AG08396 (cell line): ENCODE measurements around the gene FIG4.
"Not testable (repeated sequence)": the region's sequence is repeated elsewhere in the genome, so short reads cannot be mapped to it uniquely, and the experiment has no call there.

ENCODE experiments used
- DNase-seq: peaks from one replicate; pipeline ENCODE4 v3.0.0; 2012; ENCODE audit warnings: low spot score, mixed read lengths

Gene FIG4

DNA sequence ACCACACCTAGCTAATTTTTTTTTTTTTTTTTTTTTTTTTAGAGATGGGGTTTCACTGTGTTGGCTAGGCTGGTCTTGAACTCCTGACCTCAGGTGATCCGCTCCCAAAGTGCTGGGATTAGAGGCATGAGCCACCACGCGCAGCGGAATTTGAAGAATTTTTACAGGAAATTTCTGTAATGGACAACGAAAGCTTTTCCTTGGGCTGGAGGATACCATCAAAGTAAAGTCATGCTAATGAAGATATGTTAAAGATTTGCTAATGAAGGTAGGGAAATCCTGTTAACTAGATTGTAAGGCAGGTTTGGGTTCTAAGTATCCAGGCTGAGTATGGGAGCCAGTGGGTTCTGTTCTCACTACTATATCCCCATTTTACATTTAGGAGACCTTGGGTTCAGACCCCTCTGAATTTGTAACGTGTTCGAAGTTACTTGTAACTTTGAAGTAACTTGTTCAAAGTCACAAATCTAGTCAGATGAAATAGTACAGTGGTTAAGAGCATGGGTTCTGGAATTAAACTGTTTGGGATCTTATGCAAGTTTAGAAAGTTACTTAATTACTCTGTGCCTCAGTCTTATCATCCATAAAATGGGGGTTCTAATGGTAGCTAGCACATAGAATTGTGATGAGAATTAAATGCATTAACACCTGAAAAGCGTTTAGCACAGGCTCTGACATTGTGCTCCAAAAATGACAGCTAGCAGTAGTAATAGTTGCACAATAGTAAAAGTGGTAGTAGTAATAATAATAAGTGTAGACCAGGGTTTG lies 163.6 kb downstream of the FIG4 start:
- DNase-seq: no peak

DNA sequence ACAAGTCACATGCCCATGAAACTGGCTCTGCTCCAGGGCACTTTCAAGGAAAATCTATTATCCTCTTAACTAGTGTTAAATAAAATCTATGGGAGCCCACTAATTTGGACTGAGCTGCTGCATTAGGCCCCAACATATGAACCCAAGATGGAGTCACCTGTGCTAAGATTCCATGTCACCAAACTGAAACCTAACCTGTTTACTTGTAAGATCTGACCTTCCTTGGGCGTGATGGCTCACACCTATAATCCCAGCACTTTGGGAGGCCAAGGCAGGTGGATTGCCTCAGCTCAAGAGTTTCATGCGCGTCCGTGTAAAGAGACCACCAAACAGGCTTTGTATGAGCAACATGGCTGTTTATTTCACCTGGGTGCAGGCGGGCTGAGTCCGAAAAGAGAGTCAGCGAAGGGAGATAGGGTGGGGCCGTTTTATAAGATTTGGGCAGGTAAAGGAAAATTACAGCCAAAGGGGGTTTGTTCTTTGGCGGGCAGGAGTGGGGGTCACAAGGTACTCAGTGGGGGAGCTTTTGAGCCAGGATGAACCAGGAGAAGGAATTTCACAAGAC lies 164.5 kb downstream of the FIG4 start:
- not testable (repeated sequence) for DNase-seq

DNA sequence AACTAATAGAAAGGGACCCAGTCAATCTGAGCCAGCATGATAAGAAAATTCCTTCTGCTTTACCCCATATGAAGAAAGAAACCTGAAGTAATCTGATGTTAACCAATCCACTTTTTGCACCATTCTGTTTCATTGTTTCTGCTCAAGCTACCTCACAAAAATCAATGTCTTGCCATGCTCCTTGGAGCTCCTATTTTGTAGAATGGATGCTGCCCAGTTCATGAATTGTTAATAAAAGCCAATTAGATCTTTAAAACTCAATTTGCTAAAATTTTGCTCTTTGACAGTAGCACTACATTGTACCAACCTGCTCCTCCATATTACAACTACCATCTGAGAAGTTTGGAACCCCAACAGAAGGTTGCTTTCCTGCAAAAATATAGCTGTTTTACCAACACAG lies 170.8 kb downstream of the FIG4 start:
- no peak for DNase-seq

DNA sequence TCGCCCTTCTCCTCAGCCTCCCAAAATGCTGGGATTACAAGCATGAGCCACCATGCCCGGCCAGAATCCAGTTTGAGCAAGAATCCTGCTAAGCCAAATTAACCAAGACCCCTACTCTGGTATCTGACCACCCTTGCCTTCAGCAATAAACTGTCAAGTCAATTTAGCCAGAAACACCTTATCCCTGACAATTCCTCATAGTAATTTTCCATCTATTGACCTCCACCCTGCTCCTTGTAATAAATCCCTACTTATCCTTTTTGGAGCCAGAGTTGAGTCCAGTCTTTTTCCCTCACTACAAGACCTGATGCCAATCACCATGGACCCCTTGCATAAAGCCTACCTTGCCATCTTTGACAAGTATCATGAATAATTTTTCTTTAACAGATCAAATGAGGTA lies 173.0 kb downstream of the FIG4 start:
- no peak for DNase-seq

DNA sequence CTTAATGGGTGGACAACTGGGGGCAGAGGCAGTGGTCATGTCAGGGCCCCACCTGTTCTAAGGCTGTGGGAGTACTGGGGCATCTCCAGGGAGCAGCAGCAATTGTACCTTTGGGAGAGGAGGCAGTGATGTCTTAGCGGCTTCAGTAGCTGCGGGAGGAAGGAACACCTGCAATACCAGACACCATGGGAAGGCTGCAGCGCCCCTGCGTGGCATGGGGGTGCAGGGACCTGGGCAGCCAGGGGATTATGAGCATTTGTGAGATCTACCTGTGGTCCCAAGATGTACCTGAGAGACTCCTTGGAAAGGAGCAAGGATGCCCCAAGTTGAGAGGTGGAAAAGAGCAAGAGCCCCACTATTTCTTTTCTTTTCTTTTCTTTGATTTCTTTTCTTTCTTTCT lies 174.9 kb downstream of the FIG4 start:
- no peak for DNase-seq

DNA sequence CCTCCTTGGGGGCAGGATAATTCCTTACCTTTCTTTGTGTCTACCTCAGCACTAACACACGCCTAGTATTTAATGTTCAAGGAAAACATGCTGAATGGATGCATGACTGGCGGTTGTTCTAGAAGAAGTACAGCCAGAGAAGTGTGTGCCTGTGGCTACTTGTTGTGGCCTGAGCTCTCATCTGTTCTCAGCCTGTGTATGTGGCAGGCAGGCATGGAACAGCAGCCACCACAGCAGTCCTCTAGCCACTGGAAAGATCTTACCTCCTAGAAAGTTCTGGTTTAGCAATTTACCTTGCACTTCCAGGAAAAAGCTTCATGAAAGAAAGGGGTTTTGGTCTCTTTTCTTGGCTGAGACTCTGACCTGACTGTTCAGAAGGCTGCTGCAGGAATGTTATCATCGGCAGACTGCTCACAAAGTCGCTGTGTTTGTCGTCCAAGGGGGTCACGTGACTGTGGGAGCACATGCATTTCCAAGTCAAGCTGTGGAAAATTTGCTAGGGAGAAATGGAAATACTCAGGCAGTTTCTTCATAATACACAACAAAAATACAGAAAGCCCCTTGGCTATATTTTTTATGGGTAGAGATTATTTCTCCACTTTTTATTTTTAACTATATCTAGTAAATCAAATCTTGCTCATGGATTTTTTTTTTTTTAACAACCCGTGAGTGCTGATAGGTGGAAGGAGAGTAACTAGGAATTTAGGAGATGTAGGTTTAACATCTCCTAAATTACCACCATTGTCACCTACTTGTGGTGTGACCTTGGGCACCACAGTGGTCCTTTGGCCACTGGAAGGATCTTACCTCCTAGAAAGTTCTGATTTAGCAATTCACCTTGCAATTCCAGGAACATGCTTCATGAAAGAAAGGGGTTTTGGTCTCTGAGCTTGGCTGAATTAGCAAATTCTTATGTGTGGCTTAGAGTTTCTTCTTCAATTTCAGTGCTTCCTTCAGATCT lies 176.2 kb downstream of the FIG4 start:
- no peak for DNase-seq

DNA sequence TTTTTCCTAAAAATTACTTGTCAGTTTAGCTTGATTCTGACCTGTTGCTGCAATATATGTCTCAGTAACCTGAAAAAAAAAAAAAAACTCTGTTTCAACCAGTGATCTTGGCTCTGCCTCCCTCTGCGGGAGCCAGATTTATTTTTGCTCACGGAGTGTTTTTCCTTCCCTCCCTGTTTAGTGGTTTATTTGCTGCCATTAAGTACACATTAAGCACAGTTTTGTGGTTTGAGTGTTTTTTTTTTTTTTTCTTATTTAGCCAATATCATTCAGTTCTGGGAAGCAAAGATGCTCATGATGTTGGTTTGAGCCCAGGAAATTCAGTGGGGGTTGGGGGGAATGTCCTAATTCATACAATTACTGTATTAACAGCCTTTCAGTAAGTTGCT lies 176.9 kb downstream of the FIG4 start:
- no peak for DNase-seq

DNA sequence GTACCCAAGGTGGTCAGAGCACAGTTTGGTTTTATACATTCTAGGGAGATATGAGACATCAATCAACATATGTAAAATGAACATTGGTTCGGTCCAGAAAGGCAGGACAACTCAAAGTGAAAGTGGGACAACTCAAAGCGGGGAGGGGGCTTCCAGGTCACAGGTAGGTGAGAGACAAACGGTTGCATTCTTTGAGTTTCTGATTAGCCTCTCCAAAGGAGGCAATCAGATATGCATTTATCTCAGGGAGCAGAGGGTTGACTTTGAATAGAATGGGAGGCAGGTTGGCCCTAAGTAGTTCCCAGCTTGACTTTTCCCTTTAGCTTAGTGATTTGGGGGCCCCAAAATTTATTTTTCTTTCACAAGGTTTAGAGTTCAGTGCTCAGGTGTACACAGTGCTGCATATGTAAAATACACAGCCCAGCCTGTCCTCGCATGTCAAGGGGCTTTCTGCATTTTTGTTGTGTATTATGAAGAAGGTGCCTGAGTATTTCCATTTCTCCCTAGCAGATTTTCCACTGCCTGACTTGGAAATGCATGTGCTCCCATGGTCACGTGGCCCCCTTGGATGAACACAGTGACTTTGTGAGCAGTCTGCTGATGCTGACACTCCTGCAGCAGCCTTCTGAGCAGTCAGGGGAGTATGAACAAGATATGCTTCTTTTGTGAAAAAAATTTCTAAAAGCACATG lies 178.4 kb downstream of the FIG4 start:
- peak; percentile 28 for DNase-seq

DNA sequence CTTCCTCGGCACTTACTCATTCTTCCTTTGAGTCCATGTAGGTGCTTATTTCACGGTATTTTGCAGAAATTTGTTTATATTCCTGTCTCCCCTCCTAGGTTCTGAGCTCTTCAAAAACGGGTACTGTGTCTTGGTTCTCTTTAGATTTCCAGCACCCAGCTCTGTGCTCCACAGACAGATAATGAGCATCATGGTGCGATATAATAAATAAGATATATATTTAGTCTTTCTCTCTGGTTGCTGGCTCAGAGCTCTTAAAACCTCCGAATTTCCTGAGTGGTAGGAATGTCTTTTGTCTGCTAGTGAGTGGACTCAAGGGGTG lies 179.0 kb downstream of the FIG4 start:
- DNase-seq: no peak

DNA sequence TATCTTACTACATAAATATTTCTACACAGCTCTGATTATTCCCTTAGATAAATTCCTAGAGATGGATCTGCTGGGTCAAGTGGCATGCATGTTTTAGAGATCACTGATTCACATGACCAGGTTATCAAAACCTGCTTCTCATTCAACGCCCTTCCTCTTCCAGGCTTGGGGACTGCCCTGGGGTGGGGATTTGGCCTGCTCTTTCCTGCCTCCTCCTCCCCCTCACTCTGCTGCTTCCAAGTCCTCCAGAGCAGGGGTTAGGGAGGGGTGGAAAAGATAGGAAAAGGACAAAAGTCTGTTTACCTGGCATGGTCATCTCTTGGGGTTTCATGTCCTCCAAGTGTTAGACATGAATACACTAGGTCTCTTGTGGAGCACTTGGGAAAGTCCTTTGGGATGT lies 181.5 kb downstream of the FIG4 start:
- DNase-seq: no peak

DNA sequence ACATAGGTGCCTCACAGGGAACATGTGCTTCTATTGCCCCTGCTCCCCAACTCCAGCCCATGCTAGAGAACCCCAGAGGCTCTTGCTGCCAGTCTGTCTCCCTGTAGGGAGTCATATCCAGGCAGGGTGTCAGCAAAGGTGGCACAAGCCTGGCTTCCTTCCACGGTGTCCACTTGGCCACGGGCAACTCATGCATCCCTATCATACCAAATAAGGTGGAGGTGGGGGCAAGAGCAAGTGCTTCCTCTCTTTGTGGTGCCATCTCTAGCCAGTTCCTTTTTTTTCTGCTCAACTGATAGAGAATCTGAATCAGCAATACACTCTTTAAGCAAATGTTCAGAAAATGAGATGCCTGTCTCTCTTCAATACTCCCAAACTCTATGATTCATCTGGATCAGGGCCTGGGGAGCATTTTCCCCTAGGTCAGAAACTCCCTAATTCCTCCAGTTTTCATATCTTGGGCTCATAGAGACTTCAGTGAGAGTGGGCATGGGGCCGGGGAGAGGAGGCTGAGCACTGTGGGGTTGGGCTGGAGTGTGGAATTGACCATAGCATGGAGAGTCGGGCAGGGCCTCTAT lies 182.0 kb downstream of the FIG4 start:
- no peak for DNase-seq

DNA sequence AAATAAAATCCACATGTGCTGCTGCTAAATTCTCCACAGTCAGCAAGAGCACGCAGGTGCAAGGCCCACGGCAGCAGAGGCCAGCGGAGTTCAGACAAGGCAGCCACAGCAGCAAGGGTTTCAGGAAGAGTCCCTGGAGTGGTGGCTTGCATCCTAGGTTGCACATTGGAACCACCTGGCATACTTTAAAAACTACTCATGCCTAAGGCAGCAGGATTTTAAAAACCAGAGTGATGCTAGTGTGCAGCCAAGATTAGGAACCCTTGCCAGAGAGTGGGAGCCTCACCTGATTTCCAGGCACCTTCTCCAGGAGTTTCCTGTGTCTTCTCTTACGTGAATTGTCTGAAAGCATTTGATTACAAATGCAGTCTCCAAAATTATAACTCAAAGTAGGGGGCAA lies 183.0 kb downstream of the FIG4 start:
- DNase-seq: no peak

DNA sequence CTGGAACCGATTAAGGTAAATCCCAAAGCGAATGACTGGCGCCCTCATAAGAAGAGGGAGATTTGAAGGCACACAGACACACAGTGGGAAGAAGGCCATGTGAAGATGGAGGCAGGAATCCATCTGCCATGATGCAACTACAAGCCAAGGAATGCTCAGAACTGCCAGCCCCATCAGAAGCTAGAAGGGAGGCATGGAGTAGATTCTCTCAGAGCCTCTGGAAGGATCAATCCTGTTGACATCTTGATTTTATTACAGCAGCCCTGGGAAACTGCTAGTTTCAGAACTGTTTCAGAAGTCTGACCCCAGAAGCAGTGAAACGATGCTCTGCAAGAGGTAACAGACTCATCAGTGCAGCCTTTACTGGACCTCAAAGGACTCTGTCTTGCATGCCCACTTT lies 183.5 kb downstream of the FIG4 start:
- no peak for DNase-seq
